GM12891 (cell line): Measurements from ENCODE around the gene PPP2R1B.

Source experiments
- DNase-seq: peaks from one replicate; pipeline ENCODE4 v3.0.0; 2011; ENCODE audit warnings: low spot score; ENCODE audit not compliant: insufficient read length
- FAIRE-seq: peaks from 2 replicates; lab custom pipeline; 2011; peaks lifted over from hg19 to GRCh38; lab: Jason Lieb, UNC
- PAX5 ChIP-seq: IDR thresholded peaks from 2 replicates; pipeline ENCODE4 v1.6.1; 2011; ENCODE audit warnings: low read length, moderate library complexity, mild to moderate bottlenecking; ENCODE audit not compliant: insufficient read depth, severe bottlenecking
- POLR2A ChIP-seq: IDR thresholded peaks from 2 replicates; pipeline ENCODE4 v1.6.1; 2011; ENCODE audit warnings: low read depth, low read length, control low read depth
- POLR2AphosphoS5 ChIP-seq: IDR thresholded peaks from 2 replicates; pipeline ENCODE4 v1.6.1; 2011; ENCODE audit warnings: low read depth, low read length, control low read depth
- POU2F2 ChIP-seq: IDR thresholded peaks from 2 replicates; pipeline ENCODE4 v1.6.1; 2011; ENCODE audit warnings: low read depth, mild to moderate bottlenecking, control low read depth, low read length, moderate library complexity
- SPI1 ChIP-seq: IDR thresholded peaks from 2 replicates; pipeline ENCODE4 v1.6.1; 2011; ENCODE audit warnings: low read depth, low read length, control low read depth
- TAF1 ChIP-seq: IDR thresholded peaks from 2 replicates; pipeline ENCODE4 v1.6.1; 2011; ENCODE audit warnings: low read depth, low read length, control low read depth

PPP2R1B gene

DNA sequence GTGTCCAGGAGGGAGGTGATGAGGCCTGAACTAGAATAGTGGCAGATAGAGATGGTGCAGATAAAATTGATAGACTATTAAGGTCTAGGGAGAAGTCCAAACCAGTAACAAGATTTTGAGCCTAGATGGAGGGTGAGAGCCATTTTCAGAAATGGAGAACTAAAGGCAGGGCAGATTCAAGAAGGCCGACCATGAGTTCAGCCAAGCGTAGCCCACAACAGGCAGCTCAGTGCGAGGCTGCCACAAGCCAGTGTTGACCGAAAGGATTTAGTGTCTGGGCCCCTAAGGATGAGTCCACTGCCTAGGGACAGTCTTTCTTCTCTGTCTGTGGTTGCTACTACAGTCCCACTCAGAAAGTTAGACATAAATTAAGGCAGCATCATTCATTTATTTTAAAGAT, 51.7 kb downstream of the PPP2R1B start:
- TF ChIP-seq SPI1, result no peak
- TF ChIP-seq TAF1, result no peak
- TF ChIP-seq PAX5, result peak; percentile 82
- TF ChIP-seq POU2F2, result no peak
- TF ChIP-seq POLR2A, result no peak
- TF ChIP-seq POLR2AphosphoS5, result no peak
- DNase-seq, result no peak
- FAIRE-seq, result peak; percentile 54

DNA sequence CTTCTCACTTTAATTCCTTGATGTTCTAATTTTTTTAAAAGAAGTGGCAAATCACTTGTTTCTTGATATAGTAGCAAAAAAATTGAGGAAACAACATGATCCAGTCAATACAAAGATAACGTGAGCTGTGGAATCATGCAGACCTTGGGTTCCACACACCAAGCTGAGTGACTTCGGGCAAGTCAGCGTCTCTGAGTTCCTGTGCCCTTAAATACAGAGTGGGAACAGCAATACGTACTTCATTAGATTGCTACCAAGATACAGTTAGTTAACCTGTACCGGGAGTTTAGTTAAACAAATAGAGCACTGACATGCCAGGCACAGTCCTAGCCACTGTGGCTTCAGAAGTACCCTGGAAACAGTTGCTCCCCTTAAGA, 58.5 kb downstream of the PPP2R1B start:
- TF ChIP-seq SPI1 (no peak), POLR2AphosphoS5 (no peak), PAX5 (no peak), POLR2A (no peak), POU2F2 (no peak), TAF1 (no peak)
- no peak for FAIRE-seq
- DNase-seq, result no peak

DNA sequence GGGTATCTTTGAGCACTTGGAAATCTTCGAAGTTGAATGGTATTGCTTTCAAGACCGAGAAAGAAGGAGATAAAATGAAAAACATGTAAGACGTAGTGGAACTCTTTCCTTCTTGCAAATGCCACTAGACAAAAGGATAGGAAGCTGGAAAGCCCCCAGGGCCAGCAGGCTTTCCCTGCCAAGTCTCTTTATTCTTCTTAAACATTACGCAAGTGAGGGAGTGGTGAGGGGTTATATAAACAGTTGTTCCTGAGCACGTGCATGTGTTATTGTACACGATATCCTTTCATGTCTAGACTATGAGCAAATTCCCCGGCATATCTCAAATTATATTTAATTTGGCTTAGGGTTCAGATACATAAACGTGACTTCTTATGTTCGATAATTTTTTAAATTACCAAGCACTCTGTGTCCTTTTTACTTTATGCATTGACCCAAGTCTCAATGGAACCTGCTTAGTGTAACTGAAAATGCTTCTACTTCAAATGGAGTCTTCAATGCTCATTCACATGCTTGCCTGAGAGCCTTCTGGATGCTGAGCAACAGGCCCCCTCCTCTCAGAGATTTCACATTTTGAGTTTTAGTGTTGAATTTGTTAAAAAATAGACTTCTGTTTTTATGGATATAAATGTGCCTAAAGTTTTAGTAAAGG, 59.0 kb downstream of the PPP2R1B start:
- FAIRE-seq (no peak), DNase-seq (no peak)
- TF ChIP-seq POLR2A (no peak), TAF1 (no peak), POU2F2 (no peak), POLR2AphosphoS5 (no peak)

GRCh38 chr11:111703576-111703975, 62.6 kb downstream of the PPP2R1B start:
- DNase-seq (no peak), FAIRE-seq (no peak)
- TF ChIP-seq POU2F2 (no peak), PAX5 (no peak), TAF1 (no peak), POLR2AphosphoS5 (no peak), POLR2A (no peak), SPI1 (no peak)

DNA sequence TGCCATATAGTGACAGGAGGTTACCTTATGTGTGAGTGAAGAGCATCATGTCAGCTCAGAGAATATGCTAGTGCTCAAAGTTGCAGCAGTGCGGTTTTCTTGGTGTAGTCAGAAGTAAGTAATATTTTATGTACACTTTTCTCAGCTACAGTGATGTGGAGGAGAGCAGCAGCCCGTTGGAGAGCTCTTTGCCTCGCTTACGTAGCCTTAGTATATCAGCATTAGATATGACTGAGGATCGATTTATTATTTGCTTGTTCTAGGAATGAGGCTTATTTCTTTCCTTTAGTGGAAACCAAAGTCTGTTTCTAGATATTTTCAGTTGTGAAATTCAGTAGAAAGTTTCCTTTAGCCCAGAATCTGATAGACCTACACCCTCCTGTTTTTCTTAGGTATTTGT, 63.6 kb downstream of the PPP2R1B start:
- FAIRE-seq (no peak), DNase-seq (no peak)
- TF ChIP-seq POLR2A (no peak), SPI1 (no peak), POLR2AphosphoS5 (no peak), PAX5 (no peak)

DNA sequence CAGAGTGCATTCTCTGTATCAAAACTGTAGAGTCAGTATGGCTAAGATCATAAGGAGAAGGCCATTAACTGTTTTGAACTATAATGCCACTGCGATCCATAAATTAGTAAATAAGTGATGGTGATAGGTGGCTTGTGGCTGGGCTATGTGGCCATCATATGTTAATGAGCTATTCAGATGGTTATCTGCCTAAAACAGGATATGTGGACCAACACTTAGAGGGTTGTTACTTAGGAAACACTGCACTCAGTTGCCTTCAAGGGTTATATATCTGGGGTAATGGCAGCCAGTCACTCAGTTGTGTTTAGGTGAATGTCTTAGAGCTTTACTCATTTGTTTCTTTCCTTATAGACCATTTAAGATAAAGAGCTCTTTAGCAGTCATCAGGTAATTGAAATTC, 66.0 kb downstream of the PPP2R1B start:
- FAIRE-seq, result peak; percentile 51
- no peak for DNase-seq
- TF ChIP-seq TAF1, result no peak
- no peak for TF ChIP-seq POLR2AphosphoS5
- TF ChIP-seq PAX5, result no peak
- no peak for TF ChIP-seq SPI1
- no peak for TF ChIP-seq POLR2A
- no peak for TF ChIP-seq POU2F2

DNA sequence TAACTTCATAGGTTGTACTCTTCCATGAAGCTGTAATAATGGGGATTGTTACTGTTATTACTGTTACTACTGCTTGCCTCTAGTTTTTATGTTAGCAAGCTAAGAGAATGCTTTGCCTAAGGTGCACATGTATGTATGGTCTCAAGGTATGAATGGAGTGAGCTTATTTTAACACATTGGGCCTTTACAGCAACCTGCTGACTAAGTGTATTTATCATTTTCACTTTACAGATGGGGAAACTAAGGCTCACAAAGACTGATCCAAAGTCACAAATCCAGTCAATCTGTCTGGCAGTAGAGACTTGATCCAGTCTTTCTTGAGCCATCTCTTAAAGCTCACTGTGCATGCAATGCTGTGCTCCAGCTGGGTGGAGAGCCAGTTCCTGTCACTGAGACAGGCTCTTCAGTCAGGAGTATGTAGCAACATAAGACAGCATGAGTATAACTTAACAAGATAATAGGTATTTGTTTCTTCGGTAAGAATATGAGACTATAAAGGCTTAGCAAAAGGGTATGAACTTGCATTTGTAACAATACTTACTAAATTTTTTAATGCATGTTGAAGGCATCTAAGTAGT, 66.5 kb downstream of the PPP2R1B start:
- FAIRE-seq, result no peak
- DNase-seq, result no peak
- TF ChIP-seq TAF1, result no peak
- TF ChIP-seq SPI1, result no peak

DNA sequence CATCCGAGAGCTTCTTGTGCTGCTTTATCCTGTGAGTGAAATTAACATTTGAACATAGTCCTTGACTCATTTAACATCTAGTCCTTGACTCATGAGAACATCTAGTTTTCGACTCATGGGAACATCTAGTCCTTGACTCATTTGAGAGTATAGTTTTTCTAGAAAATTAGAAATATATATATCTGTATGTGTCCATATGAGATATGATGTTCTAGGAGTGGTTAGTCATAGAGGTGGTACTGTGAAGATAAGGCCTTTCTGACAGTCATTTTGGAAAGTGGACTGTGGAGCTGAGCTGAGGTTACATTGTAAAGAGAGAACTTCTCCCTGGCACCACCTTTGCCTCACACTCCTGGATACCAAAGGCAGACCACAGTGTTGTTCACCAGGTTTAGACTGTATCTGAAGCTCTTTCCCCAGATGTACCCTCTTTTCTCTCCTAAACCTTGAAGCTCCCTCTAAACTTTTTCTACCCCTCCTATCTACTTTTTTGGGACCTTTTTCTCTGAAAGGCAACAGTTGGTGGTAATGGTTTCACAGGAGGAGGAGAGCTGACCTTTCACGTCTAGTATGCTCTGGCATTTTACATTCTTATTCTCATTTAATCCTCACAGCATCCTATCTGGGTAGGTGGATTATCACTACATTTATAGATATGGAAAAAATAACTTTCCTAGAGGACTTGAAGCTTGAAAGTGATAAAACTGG, 67.2 kb downstream of the PPP2R1B start:
- DNase-seq (no peak), FAIRE-seq (peak; percentile 74)
- TF ChIP-seq TAF1 (no peak), PAX5 (no peak), SPI1 (no peak), POU2F2 (no peak), POLR2A (no peak), POLR2AphosphoS5 (no peak)

DNA sequence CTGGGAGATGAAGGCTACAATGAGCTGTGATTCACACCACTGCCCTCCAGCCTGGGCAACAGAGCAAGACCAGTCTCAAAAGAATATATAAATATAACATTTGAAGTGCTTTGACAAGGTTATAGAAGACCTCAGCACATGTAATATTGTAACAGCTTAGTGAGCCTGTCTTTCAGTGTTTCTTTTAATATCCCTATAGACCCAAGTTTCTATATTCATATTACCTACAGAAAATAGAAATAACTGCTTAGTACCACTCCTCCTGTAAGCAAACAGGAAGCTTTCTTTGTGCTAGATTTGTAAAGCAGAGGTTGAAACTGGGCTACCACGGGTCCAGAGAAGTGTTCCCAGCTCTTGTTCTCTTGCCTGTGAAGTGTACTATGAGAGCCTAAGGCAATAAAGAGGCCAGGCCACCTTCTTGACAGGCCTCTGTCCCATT, 68.2 kb downstream of the PPP2R1B start:
- DNase-seq (no peak), FAIRE-seq (peak; percentile 45)
- no peak for TF ChIP-seq TAF1
- TF ChIP-seq SPI1, result no peak
- no peak for TF ChIP-seq PAX5
- TF ChIP-seq POLR2AphosphoS5, result no peak
- no peak for TF ChIP-seq POLR2A

- no peak for TF ChIP-seq POLR2AphosphoS5
- TF ChIP-seq SPI1, result no peak
- no peak for TF ChIP-seq PAX5
- no peak for TF ChIP-seq POU2F2
- no peak for TF ChIP-seq POLR2A
- no peak for TF ChIP-seq TAF1
- FAIRE-seq, result no peak
- no peak for DNase-seq
Measured at GRCh38 chr11:111696556-111696955, 69.6 kb downstream of the PPP2R1B start.
